H9 (cell line): ENCODE measurements around the gene TMEM147. TPM values are rescaled to one million over a fixed set of nuclear protein-coding genes. Genes with fewer than 3 reads are reported as not detected.
A peak's percentile ranks its signal among the peaks of the same experiment; 100 is the strongest.

Experiments used
- DNase-seq: peaks from one replicate; pipeline ENCODE4 v3.0.0-alpha.2; 2017
- H2AFZ ChIP-seq: one replicate; pipeline ENCODE4 v1.6.1; 2013; ENCODE audit warnings: mild to moderate bottlenecking, low read length, control low read depth, moderate library complexity
- H2AK5ac ChIP-seq: 2 replicates; pipeline ENCODE4 v1.6.1; 2013; ENCODE audit warnings: low read length, control low read depth, mixed read lengths; ENCODE audit not compliant: insufficient read length
- H2BK120ac ChIP-seq: one replicate; pipeline ENCODE4 v1.6.1; 2013; ENCODE audit warnings: low read depth, mild to moderate bottlenecking, low read length, control low read depth, inconsistent platforms; ENCODE audit not compliant: poor library complexity, severe bottlenecking
- H2BK12ac ChIP-seq: 2 replicates; pipeline ENCODE4 v1.6.1; 2013; ENCODE audit warnings: low read length, control low read depth, mixed read lengths, low read depth; ENCODE audit not compliant: insufficient read length
- H2BK15ac ChIP-seq: 2 replicates; pipeline ENCODE4 v1.6.1; 2013; ENCODE audit warnings: low read depth, low read length, control low read depth
- H2BK20ac ChIP-seq: one replicate; pipeline ENCODE4 v1.6.1; 2013; ENCODE audit warnings: low read depth, mild to moderate bottlenecking, low read length, control low read depth, inconsistent platforms; ENCODE audit not compliant: poor library complexity, severe bottlenecking
- H2BK5ac ChIP-seq: 2 replicates; pipeline ENCODE4 v1.6.1; 2013; ENCODE audit warnings: low read length, control low read depth, mixed read lengths; ENCODE audit not compliant: insufficient read length
- H3K14ac ChIP-seq: 2 replicates; pipeline ENCODE4 v1.6.1; 2013; ENCODE audit warnings: low read length, control low read depth; ENCODE audit not compliant: insufficient read depth
- H3K18ac ChIP-seq: 2 replicates; pipeline ENCODE4 v1.6.1; 2013; ENCODE audit warnings: low read depth, mild to moderate bottlenecking, mixed read lengths, low read length, control low read depth; ENCODE audit not compliant: insufficient read length
- H3K23ac ChIP-seq: 2 replicates; pipeline ENCODE4 v1.6.1; 2013; ENCODE audit warnings: low read length, control low read depth, mixed read lengths, low read depth; ENCODE audit not compliant: insufficient read length
- H3K23me2 ChIP-seq: 2 replicates; pipeline ENCODE4 v1.6.1; 2013; ENCODE audit warnings: low read depth, mild to moderate bottlenecking, mixed read lengths, low read length, control low read depth; ENCODE audit not compliant: insufficient read length, poor library complexity, severe bottlenecking
- H3K27ac ChIP-seq: 2 replicates; pipeline ENCODE4 v1.5.1; 2013; ENCODE audit warnings: low read length, control low read depth, mixed read lengths, low read depth; ENCODE audit not compliant: insufficient read length
- H3K27me3 ChIP-seq: 2 replicates; pipeline ENCODE4 v1.6.1; 2013; ENCODE audit warnings: low read length, control low read depth, inconsistent platforms; ENCODE audit not compliant: insufficient read depth
- H3K4ac ChIP-seq: 2 replicates; pipeline ENCODE4 v1.6.1; 2013; ENCODE audit warnings: low read depth, mild to moderate bottlenecking, control low read depth, inconsistent platforms, low read length, moderate library complexity
- H3K4me1 ChIP-seq: 2 replicates; pipeline ENCODE4 v1.6.1; 2013; ENCODE audit warnings: low read length, control low read depth, inconsistent platforms; ENCODE audit not compliant: insufficient read depth
- H3K4me2 ChIP-seq: 2 replicates; pipeline ENCODE4 v1.6.1; 2013; ENCODE audit warnings: low read length, control low read depth, mixed read lengths; ENCODE audit not compliant: insufficient read length, insufficient read depth
- H3K56ac ChIP-seq: 2 replicates; pipeline ENCODE4 v1.6.1; 2013; ENCODE audit warnings: low read depth, mild to moderate bottlenecking, mixed read lengths, low read length, control low read depth; ENCODE audit not compliant: insufficient read length
- H3K79me1 ChIP-seq: 2 replicates; pipeline ENCODE4 v1.6.1; 2013; ENCODE audit warnings: low read depth, mild to moderate bottlenecking, moderate library complexity, low read length, control low read depth, inconsistent platforms; ENCODE audit not compliant: insufficient read depth, poor library complexity, severe bottlenecking
- H3K79me2 ChIP-seq: 2 replicates; pipeline ENCODE4 v1.6.1; 2013; ENCODE audit warnings: low read length, control low read depth, inconsistent platforms; ENCODE audit not compliant: insufficient read depth
- H3K9ac ChIP-seq: 2 replicates; pipeline ENCODE4 v1.6.1; 2013; ENCODE audit warnings: low read length, control low read depth, mixed read lengths; ENCODE audit not compliant: insufficient read length; ENCODE audit errors: extremely low read depth
- H3K9me3 ChIP-seq: one replicate; pipeline ENCODE4 v1.6.1; 2013; ENCODE audit warnings: low read depth, low read length, inconsistent platforms; ENCODE audit not compliant: control insufficient read depth
- H3T11ph ChIP-seq: one replicate; pipeline ENCODE4 v1.6.1; 2013; ENCODE audit warnings: mild to moderate bottlenecking, low read length, control low read depth, inconsistent platforms
- H4K20me1 ChIP-seq: one replicate; pipeline ENCODE4 v1.6.1; 2013; ENCODE audit not compliant: control insufficient read depth, insufficient read length, insufficient read depth
- H4K5ac ChIP-seq: 2 replicates; pipeline ENCODE4 v1.6.1; 2013; ENCODE audit warnings: low read depth, mild to moderate bottlenecking, mixed read lengths, low read length, control low read depth; ENCODE audit not compliant: insufficient read length
- H4K8ac ChIP-seq: replicated peaks from 2 replicates; pipeline ENCODE4 v1.6.1; 2013; ENCODE audit warnings: low read length, control low read depth, mixed read lengths, low read depth; ENCODE audit not compliant: insufficient read length
- H4K91ac ChIP-seq: 2 replicates; pipeline ENCODE4 v1.6.1; 2013; ENCODE audit warnings: low read depth, mild to moderate bottlenecking, moderate library complexity, mixed read lengths, low read length, control low read depth; ENCODE audit not compliant: insufficient read length
- H3K27ac Mint-ChIP-seq, 3 experiments: 2 replicates in 2 of 3; 3 replicates in 1 of 3; pipeline ENCODE4 v1.8.0; 2020 to 2021; ENCODE audit warnings: mixed read lengths in 3 of 3, mild to moderate bottlenecking in 1 of 3, moderate library complexity in 1 of 3
- H3K27me3 Mint-ChIP-seq: 2 replicates; pipeline ENCODE4 v1.8.0; 2021; ENCODE audit warnings: low read depth, mild to moderate bottlenecking, moderate library complexity, mixed read lengths
- H3K36me3 Mint-ChIP-seq, 3 experiments: 2 replicates in 2 of 3; 3 replicates in 1 of 3; pipeline ENCODE4 v1.8.0; 2020 to 2021; ENCODE audit warnings: low read depth in 3 of 3, mixed read lengths in 3 of 3; ENCODE audit not compliant: insufficient read depth in 1 of 3
- H3K4me1 Mint-ChIP-seq, 2 experiments: 2 replicates each; pipeline ENCODE4 v1.8.0; 2020; ENCODE audit warnings: mixed read lengths in 2 of 2
- H3K4me3 Mint-ChIP-seq, 2 experiments: 2 replicates in 1 of 2; 3 replicates in 1 of 2; pipeline ENCODE4 v1.8.0; 2020 to 2021; ENCODE audit warnings: mild to moderate bottlenecking in 2 of 2, mixed read lengths in 2 of 2, moderate library complexity in 1 of 2
- H3K9me3 Mint-ChIP-seq, 2 experiments: 2 replicates in 1 of 2; 3 replicates in 1 of 2; pipeline ENCODE4 v1.8.0; 2020; ENCODE audit warnings: mild to moderate bottlenecking in 2 of 2, mixed read lengths in 2 of 2, moderate library complexity in 1 of 2
- WGBS: extraction: QIAGEN DNeasy Blood & Tissue Kit; methylation state at CpG from one replicate; pipeline ENCODE4 v1.1.7; 2013; ENCODE audit warnings: missing lambda C conversion rate, low lambda C conversion rate, mixed read lengths; ENCODE audit not compliant: insufficient read length; ENCODE audit errors: extremely low coverage; 5-methylcytosine and 5-hydroxymethylcytosine counted together
- total RNA-seq: library from RNA; stranded (reverse); gene quantifications from 2 replicates; pipeline ENCODE4 v1.2.1, GENCODE V29; 2021
- TF ChIP-seq, protein P1 (sequence below): fragments of 200-600 bp; sonication (generic); conservative IDR thresholded peaks from 3 replicates; pipeline ENCODE4 v1.8.0; 2021; ENCODE audit warnings: antibody characterized with exemption, mild to moderate bottlenecking

TMEM147 gene
- total RNA-seq, 1 experiment from 2014 or later = 125 TPM

- no peaks in the 10 kb centered on the region for H3K4me1 ChIP-seq
- H2BK12ac ChIP-seq = no peak overlapping the region
- H3K23me2 ChIP-seq = no peaks in the 10 kb centered on the region
- no peak overlapping the region for H3K18ac ChIP-seq
- H4K8ac ChIP-seq = no peak overlapping the region
- no peak for DNase-seq
- H3K27ac ChIP-seq = no peak overlapping the region
- H2BK5ac ChIP-seq = no peak overlapping the region
- no peaks in the 10 kb centered on the region for H3K27me3 ChIP-seq
- H3K79me2 ChIP-seq = no peaks in the 10 kb centered on the region
- no CpG with 5 or more reads among the region's 14 CpGs for WGBS
- H2AK5ac ChIP-seq = no peak overlapping the region
- no peak overlapping the region for H4K5ac ChIP-seq
- H3K9me3 Mint-ChIP-seq = no peaks in the 10 kb centered on the region
- no peak overlapping the region for H3K23ac ChIP-seq
- H4K20me1 ChIP-seq = no peaks in the 10 kb centered on the region
- no peaks in the 10 kb centered on the region for H3K9me3 ChIP-seq
- no peak overlapping the region for H3K4me3 Mint-ChIP-seq
- no peak overlapping the region for H2BK120ac ChIP-seq
- H3K36me3 Mint-ChIP-seq = peaks cover 35 to 61% (median 56%) of the 10 kb centered on the region in 3 experiments; a peak in 6 of 7 replicates
- no peak overlapping the region for H3K4me2 ChIP-seq
- no peak overlapping the region for H2BK20ac ChIP-seq
- H3T11ph ChIP-seq = no peak overlapping the region
- TF ChIP-seq, protein P1, sequence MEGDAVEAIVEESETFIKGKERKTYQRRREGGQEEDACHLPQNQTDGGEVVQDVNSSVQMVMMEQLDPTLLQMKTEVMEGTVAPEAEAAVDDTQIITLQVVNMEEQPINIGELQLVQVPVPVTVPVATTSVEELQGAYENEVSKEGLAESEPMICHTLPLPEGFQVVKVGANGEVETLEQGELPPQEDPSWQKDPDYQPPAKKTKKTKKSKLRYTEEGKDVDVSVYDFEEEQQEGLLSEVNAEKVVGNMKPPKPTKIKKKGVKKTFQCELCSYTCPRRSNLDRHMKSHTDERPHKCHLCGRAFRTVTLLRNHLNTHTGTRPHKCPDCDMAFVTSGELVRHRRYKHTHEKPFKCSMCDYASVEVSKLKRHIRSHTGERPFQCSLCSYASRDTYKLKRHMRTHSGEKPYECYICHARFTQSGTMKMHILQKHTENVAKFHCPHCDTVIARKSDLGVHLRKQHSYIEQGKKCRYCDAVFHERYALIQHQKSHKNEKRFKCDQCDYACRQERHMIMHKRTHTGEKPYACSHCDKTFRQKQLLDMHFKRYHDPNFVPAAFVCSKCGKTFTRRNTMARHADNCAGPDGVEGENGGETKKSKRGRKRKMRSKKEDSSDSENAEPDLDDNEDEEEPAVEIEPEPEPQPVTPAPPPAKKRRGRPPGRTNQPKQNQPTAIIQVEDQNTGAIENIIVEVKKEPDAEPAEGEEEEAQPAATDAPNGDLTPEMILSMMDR = 0 out of 3 replicates have a peak, but pooled peaks have one; percentile 17
- no peak overlapping the region for H2AFZ ChIP-seq
- no peak overlapping the region for H4K91ac ChIP-seq
- H3K4me1 Mint-ChIP-seq = peaks cover 16 to 22% of the 10 kb centered on the region in 2 experiments
- H3K27me3 Mint-ChIP-seq = peaks cover 12% of the 10 kb centered on the region
- H3K9ac ChIP-seq = no peak overlapping the region
- no peak overlapping the region for H3K56ac ChIP-seq
- peak overlapping the region in 1 of 3 experiments; percentile 90; a peak in 2 of 7 replicates for H3K27ac Mint-ChIP-seq
- no peak overlapping the region for H2BK15ac ChIP-seq
- H3K4ac ChIP-seq = no peak overlapping the region
- H3K79me1 ChIP-seq = no peaks in the 10 kb centered on the region
- no peak overlapping the region for H3K14ac ChIP-seq
These were observed 48.0 kb upstream of the TMEM147 start for GRCh38 chr19:35497406-35497805.
